8988T (cell line): ENCODE measurements around the gene ZNHIT2.
A peak's percentile ranks its signal among the peaks of the same experiment; 100 is the strongest.

Experiments
- DNase-seq: peaks from one replicate; pipeline ENCODE4 v3.0.0; 2011

Gene ZNHIT2

DNA sequence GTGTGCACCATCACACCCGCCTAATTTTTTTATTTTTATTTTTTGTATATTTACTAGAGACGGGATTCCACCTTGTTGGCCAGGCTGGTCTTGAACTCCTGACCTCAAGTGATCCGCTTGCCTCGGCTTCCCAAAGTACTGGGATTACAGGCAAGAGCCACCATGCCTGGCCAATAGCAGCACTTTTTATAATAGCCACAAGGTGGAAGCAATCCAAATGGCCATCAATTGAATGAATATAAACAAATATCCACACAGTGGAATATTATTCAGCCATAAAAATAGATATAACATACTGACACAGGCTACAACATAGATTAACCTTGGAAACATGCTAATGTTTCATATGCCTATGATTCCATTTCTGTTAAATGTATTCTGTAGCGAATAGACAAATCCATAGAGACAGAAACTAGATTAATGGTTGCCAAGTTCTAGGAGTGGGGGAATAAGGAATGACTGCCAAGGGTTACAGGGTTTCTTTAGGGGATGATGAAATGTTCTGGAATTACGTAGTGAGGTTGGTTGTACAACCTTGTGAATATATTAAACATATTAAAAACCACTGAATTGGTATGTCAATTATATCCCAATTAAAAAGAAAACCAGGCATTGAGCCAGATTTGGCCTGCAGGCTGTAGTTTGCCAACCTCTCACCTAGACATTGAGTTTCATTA lies 16.7 kb downstream of the ZNHIT2 start:
- no peak for DNase-seq

DNA sequence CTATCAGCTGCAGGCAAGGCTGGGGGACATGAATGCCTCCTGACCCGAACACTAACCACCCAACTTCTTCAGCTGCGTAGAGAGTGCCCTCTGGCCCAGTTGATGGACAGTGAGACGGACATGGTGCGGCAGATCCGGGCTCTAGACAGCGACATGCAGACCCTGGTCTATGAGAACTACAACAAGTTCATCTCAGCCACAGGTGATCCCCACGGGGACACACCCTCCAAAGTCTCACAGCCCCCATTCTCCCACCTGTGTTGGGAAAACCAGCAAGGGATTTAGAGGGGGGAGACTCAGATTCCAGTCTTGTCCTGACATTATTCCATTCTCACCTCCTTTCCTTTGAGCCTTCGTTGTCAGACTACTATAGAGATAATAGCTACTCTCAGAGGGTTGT lies 20.6 kb downstream of the ZNHIT2 start:
- no peak for DNase-seq

DNA sequence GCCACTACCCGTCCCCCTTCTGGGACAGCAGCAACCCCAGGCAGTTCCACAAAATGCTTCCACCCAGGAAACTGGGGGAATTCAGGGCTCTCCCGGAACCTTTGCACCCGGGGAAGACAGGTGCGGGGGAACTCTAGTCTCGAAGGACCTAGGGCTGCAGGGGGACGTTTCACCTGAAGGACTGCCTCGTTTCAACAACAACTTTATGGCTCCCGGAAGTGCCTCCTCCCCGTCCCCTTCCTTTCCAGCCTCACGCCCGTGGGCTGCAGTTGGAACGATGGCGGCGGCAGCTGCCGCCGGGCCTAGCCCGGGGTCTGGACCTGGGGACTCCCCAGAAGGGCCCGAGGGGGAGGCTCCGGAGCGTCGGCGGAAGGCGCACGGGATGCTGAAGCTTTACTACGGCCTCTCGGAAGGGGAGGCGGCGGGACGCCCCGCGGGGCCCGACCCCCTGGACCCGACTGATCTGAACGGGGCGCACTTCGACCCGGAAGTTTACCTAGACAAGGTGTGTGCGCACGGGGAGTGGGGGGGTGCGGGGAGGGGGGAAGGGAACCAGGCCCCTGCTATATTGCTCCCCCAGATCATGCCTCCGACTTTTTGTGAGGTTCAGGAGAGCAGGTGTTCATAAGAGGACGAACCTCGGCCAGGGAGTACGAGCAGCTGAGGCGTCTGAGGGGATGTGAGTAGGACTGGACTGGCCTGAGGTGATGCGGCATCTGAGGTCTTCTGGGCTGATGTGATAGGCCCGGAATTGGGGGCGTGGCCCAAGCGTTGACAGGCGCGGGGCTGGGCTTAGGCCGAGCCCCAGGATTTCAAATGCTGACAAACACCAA lies 21.3 kb downstream of the ZNHIT2 start, which contains the start of gene VPS51:
Gene VPS51 (plus strand): TSS at position 241 of the 833 bp plus-strand sequence. CDS start 37 bp downstream, at position 278.
- DNase-seq: peak; percentile 94

DNA sequence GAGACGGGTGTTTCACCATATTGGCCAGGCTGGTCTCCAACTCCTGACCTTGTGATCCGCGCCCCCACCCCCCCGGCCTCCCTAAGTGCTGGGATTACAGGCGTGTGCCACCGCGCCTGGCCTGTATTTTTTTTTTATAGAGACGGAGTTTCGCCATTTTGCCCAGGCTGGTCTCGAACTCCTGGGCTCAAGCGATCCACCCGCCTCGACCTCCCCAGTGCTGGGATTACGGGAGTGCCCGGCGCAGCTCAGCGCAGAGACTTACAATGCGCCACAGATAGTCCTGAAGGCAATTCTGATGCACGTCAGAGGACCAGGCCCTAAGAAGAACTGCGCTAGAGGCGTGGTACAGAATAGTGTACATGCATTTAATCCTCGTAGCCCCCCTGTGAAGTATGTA lies 22.1 kb downstream of the ZNHIT2 start:
- DNase-seq: no peak

DNA sequence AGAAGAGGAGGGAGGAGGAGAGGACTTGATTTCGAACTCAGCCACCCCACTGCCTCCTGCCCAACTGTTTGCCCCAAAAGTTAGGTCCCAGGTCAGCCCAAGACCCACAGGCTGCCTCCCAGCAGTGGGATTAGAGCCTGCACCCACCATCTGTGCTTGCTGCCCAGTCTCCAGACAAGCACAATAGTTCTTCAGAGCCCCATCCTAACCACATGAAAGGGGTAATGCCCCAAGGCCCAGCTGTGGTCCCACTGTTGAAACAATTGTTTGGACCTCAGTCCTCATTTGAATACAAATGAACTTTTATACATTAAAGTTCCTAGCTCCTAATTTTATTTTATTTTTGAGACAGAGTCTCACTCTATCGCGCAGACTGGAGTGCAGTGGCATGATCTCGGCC lies 26.9 kb downstream of the ZNHIT2 start:
- no peak for DNase-seq

DNA sequence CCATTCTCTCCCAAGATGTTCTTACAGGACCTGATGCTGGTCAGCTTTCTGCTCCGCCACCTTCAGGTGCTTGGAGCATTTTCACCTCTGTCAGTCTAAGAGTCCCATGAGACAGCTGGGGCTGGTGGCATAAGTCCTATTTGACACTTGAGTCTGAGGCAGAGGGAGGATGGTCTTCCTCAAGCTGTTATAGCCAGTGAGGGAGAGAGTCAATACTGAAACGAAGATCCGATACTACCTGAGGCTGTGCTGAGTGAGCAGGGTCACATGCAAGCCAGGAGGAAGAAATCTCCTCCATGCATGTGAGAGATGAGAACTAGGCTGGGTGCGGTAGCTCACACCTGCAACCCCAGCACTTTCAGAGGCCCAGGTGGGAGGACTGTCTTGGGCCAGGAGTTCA lies 27.9 kb downstream of the ZNHIT2 start:
- DNase-seq: no peak

DNA sequence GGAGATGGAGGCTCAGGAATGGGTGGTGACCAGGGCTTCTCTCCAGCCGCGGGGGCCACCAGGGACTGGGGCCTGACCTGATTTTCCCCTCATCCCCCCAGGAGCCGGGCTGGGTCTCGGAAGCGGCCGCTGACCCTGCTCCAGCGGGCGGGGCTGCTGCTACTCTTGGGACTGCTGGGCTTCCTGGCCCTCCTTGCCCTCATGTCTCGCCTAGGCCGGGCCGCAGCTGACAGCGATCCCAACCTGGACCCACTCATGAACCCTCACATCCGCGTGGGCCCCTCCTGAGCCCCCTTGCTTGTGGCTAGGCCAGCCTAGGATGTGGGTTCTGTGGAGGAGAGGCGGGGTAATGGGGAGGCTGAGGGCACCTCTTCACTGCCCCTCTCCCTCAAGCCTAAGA lies 29.7 kb downstream of the ZNHIT2 start:
- no peak for DNase-seq

DNA sequence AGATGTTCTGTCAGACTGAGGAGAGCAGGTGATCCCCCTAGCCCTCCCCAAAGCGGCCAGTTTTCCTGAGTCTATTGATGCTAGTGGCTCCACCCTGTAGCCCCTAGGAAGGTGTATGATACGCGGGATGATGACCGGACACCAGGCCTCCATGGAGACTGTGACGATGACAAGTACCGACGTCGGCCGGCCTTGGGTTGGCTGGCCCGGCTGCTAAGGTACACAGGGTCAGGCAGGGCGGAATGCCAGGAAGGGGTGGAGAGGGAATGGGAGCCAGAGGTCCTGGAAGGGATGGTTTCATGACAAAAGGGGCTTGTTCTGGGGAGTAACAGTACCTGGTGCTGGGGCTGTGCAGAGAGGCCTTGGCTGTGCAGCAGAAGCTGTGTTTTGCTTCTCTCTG lies 30.3 kb downstream of the ZNHIT2 start:
- no peak for DNase-seq

DNA sequence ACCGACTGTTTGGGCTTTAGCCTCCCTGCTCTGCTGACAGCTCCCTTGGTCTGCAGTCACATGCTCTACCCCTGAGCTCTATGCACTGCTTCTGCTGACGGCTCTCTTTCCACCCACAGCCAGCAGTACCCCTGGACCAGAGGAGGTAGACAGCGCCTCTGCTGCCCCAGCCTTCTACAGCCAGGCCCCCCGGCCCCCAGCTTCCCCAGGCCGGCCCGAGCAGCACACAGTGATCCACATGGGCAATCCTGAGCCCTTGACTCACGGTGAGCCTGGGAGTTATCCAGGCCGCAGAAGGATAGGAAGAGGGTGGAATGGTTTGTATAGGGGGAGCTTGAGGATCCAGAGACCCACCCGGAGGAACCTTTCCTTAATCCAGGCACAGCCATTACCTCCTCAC lies 30.7 kb downstream of the ZNHIT2 start:
- DNase-seq: no peak

DNA sequence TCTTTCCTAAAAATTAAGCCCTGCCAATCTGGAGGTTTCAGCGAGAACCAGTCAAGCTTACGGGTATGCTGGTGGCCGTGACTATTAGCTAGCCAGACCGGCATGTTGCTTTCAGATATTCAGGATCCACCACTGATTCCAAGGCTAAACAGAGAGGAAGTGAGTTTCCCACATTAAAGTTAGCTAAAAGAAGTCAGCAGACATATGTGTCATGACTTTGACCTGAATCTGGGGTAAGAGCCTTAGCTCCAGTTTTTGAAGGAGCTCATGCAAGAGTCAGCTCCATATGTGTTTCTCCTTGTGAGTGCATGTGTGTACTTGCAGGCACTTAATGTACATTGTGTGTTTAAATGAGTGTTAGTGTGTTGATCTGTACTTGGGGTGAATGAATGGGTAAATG lies 32.1 kb downstream of the ZNHIT2 start:
- DNase-seq: no peak

DNA sequence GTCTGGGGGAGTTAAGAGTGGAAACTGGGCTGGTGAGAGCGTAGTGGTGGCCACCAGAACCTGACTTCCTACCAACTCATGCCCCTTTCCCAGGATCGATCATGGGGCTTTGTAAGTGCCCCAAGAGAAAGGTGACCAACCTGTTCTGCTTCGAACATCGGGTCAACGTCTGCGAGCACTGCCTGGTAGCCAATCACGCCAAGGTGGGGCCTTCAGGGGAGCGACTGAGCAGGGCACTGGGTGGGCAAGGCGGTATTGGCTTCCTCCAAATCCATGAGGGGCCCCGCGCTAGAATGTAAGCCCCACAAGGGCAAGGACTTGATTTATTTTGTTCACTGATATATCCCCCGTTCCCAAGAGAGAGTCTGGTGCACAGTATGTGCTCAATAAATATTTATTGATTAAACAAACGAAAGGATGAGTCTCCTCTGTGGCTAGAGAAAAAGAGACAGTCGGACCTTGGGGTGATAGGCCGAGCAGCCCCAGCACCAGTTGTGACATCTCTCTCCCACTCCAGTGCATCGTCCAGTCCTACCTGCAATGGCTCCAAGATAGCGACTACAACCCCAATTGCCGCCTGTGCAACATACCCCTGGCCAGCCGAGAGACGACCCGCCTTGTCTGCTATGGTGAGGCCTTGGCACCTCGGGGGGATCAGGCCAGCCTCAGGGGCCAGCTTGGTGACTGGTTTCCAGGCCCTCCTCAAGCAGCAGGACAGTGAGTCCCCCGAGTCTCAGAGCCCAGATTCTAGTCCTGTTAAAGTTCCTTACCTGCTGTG lies 32.7 kb downstream of the ZNHIT2 start:
- no peak for DNase-seq

DNA sequence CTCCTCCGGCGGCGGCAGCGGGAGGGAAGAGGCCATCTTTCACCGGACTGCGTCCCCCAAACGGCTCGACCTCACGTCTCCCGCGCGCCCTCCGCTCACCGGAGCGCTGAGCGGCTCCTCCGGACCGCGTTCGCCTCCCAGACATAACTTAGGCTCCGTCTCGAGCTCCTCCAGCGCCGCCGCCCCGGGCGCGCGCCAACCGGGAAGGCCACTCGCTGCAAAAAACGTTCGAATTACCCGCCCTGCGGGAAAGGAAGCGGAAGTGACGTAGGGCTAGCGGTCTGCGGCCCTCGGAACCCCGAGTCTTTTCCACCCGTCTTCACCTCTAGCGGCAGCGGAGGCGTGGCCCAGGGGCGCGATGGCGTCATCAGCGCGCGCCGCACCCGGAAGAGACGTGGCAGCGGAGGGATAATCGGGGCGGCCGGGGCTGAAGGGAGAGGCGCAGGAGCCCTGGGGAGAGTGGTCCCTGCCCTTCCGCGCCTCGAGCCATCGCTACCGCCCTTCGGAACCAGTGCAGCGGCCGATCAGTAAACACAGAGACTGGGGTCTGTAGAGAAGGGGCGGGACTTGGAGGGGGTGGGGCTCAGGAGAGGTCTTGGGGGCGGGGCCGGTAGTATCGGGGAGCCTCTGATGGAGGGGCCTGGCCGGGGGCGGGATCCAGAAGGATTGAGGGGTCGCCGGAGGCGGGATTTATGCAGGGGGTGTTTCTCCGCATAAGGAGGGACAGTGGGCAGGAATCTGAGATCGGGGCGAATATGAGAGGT lies 33.5 kb downstream of the ZNHIT2 start, which contains the start of the genes CDCA5 and ZFPL1:
Gene CDCA5 (minus strand): TSS at position 207 of the 764 bp plus-strand sequence. CDS start 62 bp downstream, at position 145.
Gene ZFPL1 (plus strand): TSS at position 389 of the 764 bp plus-strand sequence. CDS start 477 bp downstream, outside the sequence.
- DNase-seq: peak; percentile 97

DNA sequence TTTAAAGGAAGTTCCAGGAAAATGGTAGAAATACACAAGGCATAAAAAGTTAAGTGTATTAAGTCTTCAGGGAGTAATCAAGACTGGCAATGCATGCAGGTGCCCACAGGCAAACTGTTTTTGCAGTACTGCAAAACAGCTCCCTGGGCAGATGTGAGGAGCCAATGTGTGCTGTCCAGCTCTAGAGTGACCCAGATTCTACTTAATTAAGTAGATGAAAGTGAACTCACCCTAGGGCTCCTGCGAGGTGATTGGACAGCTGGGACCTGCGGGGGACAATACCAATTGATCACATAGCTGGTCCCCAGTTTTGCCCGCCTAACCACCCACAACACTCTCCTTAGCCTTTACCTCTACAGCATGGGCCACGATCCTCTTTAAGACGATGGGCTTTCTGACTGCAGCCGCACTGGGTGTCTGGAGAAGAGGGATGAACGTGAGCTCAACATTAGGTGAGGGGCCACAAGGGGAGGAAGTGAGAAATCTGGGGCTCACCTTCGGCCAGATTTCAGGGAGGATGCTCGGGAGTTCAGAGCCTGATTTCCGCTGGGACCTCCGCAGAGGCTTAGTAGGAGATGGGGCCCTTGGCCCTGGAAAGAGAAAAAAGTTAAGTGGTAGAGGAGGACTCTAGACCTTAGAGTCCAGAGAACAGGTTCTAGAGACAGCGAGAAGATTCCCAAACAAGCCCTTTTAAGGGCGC lies 34.2 kb downstream of the ZNHIT2 start:
- no peak for DNase-seq

DNA sequence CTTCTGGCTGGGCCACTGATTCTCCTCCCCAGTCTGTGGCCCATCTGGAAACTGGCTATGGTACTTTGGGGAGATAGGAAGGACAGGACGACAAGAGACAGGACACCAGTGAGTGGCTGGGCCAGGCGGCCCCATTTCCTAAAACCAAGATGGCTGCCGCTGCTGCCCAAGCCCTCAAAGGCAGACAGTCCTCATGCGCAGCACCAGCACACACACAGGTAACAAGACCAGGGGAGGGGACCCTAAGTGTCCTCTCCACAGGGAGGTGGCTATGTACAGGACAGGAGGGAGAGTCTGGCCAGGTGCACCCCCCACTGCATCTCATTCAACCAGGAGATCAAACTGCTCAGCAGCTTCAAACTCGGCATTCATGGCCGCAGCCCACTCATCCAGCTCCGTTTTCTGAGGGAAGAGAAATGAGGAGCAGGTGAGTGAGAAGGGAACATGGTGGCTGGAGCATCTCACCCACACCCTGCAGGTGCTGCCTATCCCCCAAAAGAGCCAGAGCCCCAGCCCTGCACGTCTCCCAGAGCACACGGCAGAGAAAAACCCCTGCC lies 38.6 kb downstream of the ZNHIT2 start:
- no peak for DNase-seq

DNA sequence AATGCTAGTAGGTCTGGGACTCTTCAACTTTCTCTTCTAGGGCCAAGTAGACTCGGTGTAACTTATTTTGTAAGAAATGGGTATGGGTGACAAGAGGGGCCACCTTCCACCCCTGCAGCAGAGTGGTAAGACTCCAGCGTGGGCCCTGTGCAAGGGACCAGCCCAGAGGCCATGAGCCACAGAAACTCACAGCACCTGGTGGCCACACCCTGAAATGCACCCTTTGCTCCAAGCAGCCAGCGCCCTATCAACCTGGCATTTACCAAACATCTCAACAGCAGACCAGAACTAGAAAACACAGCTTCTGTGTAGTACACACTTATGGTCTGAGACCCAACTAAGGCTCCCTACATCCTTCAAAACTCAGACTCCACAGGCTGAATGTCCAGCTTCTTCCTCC lies 39.4 kb downstream of the ZNHIT2 start:
- peak; percentile 75 for DNase-seq

DNA sequence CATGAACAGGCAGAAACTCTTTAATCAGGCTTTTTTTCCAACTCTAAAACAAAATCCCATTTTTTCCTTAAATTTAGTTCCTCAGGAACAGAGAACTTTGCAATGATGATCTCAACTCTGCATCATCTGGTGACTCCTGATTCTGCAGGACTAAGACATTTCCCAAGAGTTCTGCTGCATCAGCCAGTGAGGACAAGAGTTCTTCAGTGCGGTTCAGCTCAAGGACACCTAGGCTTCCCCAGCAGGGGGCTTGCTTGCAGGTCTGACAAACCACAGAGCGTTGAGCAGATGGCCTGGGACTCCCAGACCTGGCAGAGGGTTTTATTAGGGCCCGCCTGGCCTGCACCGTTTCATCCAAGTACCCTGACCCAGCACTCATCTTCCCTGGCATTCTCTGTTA lies 40.0 kb downstream of the ZNHIT2 start:
- no peak for DNase-seq

DNA sequence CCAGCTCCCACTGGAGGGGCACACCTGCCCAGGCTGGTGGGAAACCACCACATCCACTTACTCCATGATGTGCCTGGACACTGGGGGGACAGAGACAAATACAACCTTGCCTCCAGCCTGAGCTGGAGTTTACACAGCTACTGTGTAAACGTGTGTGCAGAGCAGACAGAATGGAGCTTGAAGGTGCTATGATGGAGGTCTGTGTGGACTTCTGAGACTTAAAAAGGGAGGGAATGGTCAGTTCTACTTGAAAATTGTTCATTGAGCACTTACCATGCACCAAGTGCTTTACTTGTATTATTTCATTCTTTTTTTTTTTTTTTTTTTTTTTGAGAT lies 44.9 kb downstream of the ZNHIT2 start:
- no peak for DNase-seq

DNA sequence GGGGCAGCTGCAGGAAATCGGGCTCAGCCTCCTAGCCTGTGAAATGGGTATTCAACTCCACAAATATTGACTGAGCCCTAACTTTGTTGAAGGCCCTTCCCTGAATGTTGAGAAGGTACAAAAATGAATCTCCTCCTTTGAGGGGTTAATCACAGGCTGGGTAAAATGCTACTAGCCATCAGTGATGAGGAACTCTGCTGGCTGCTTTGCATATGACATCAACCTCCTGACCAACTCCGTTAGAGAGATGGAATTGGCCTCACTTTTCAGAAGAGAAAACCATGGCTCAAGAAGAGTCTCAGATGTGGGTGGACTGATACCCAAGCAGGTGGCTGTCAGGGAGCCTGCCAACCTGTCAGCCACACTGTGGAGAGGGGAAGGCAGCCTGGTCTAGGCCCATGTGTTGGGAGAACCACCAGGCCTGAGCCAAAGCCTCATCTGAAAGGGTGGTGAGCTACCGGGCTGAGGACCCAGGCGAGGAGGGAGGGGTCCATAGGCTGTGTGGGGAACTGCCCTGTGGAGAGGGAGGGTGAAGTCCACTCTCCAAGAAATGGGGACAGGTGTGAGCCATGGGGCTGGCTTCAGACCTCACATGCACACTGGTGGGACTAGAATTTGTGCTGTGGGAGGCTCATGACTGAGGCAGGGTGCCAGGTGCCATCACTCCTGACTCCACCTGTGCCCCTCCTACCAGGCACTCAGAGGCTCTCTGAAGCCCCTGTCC lies 45.4 kb downstream of the ZNHIT2 start:
- DNase-seq: no peak

DNA sequence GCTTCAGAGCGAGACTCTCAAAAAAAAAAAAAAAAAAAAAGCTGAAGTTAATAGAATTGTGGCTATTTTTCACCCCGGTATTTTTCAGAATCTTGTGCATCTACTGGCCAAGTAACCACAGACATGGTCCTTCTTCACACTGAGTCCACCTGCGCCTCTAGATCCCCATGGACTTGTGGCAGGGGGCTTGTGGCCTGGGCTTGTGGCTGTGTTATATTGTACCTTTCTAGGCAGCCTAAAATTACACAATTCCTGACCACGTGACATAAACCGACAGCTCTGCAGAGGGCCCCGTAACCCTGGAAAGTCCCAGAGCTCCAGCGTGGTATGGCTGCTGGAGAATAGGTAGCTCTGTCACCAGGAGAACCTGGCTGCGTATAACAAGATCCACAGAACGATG lies 48.3 kb downstream of the ZNHIT2 start:
- DNase-seq: no peak

DNA sequence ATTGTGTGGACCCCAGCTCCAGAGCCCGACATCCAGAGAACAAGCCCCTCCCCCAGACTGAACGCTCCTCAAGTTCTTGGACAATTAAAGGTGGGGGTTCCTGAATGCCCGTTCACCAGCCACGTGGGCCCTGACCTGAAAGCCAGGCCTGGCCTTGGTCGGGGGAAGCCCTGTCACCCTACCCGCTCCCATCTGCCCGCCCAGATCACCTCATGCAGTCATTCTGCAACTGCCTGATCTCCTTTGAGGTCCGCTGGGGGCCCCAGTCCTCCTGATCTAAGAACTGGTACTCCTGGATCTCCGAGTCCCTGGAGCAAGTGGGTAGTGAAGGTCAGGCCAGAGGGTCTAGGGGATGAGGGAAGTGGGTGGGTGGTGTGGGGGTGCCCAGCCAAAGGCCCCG lies 50.1 kb downstream of the ZNHIT2 start:
- DNase-seq: no peak

DNA sequence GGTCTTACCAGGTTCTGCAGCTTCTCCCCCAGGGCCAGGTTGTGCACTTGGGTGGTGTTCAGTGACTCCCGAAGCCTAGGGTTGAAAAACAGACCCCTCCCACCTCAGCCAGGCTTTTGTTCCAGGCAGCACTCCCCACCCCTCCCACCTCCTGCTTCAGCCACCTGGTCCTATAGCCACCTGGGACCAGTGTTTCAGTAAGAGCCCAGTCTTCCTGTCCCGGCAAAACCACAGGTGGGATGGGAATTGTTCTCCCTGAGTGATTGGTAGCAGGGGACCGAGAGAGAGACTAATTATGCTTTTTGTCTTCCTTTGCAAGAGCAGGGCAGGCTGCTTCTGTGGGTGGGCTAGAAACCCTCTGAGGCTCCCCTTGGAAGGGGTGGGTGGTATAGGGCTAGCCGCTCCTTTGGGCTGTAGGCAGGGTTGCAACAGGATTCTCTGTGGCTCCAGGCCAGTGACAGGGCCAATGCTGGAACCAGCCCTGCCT lies 50.7 kb downstream of the ZNHIT2 start:
- DNase-seq: no peak
